ENCODE results near the gene IQCK.
"Not testable (repeated sequence)": the region's sequence is repeated elsewhere in the genome, so short reads cannot be mapped to it uniquely, and the experiment has no call there.

IQCK gene

DNA sequence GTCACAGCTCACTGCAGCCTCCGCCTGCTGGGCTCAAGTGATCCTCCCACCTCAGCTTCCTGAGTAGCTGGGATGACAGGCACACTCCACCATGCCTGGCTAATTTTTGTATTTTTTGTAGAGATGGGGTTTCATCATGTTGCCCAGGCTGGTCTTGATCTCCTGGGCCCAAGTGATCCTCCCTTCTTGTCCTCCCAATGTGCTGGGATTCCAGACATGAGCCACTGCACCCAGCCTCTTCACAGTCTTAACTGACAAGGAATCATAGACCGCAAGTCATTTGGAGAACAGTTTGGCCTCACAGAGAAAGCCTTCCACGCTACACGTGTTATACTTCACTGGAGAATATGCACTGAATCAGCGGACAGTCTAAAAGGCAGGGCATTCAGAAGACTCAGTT lies 83.3 kb downstream of the IQCK start:
- not testable (repeated sequence) for FAIRE-seq

DNA sequence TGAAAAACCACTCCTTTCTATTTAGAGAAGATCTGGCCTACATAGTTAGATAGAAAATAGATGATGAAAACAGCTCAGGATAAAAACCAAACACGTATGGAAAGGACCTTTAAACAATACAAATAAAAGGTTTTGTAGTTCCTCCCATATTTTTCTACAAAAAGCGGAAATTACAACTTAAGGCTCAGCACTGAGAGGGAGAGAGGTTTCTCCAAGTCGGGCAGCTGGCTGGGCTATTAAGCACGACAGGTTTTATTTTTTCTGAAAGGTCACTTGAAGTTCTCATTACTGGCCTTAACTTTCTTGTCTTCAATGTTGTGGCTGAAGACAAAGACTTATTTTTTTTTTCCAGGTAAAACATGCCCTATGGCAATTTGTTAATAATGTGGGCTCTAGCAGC lies 83.8 kb downstream of the IQCK start:
- DNase-seq (ENCODE audit: low spot score); FAIRE-seq: not testable (repeated sequence)

More for the DNA sequence above, 83.3 kb downstream of the IQCK start:
- not testable (repeated sequence) for DNase-seq (ENCODE audit: low spot score)

DNA sequence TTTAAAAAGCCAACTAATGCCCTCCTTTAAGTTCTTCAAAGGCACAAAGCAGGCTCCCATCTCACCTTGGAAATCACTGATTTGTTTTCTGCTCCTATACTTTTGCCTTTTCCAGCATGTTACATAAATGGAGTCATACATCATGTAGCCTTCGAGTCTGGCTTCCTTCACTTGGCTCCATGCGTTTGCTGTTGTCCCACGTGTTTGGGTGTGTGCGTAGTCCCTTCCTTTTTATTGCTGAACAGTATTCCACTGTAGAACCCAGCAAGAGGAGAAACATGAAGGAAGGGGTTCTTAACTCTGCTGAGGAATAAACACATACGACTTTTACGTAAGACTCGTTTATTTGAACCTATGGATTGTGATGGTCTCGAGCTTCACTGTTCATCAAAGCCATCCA lies 84.5 kb downstream of the IQCK start:
- FAIRE-seq: no peak

DNA sequence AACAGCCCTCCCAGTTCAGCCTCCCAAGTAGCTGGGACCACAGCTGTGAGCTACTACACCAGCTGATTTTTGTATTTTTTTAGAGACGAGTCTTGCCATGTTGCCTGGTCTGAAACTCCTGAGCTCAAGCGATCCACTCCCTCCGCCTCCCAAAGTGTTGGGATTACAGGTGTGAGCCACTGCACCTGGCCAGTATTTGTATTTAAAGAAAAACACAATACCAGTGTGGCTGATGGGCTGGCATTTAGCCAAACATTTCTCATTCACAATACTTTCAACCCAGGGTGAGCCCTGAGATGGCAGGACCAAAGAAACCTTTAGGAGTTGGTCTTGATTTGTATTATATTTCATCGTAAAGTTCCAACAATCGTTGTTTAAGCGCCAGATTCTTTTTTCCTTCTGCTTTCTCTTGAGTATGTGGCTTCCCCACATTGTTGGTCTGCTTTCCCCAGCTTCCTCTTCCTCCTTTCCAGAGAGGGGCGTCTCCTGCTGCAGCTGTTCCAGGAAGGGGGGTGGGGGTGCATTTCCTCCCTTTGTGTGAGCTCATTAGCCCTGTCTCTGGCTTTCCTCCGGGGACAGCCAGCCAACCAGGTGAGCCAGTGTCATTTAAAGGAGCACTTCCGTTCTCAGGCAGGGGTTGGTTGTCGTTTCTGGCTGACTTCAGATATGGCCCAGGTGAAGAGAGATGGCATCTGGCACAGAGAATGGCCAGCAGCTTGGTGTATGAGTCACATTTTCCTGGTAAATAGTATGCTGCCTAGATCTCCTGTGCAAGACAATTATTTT lies 86.7 kb downstream of the IQCK start:
- no peak for DNase-seq (ENCODE audit: low spot score)
- no peak for FAIRE-seq

More for the DNA sequence above, 84.5 kb downstream of the IQCK start:
- DNase-seq (ENCODE audit: low spot score): no peak

DNA sequence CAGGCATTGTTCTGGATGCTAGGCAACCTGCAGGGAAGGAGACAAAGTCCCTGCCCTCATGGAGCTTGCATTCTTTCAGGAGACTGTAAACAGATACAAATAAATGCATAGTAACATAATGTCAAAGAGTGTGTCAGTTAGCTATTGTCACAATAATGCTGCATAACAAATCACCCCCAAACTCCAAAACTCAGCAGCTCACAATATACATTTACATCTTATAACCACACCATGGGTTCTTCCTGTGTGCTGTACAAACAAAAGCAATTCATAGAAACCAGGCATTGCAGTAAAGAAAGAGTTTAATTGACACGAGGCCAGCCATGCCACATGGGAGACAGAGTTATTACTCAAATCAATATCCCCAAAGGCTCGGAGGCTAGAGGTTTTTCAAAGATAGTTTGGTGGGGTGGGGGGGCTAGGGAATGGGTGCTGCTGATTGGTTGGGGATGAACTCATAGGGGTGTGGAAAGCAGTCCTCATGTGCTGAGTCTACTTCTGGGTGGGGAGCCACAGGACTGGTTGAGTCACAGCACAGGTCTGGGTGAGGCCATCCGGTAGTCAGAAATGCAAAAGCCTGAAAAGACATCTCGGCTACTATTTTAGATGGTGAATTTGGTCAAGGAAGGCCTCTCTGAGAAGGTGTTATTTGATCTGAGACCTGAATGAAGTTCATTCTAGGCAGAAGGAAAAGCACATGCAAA lies 87.5 kb downstream of the IQCK start:
- DNase-seq (ENCODE audit: low spot score): no peak
- no peak for FAIRE-seq

DNA sequence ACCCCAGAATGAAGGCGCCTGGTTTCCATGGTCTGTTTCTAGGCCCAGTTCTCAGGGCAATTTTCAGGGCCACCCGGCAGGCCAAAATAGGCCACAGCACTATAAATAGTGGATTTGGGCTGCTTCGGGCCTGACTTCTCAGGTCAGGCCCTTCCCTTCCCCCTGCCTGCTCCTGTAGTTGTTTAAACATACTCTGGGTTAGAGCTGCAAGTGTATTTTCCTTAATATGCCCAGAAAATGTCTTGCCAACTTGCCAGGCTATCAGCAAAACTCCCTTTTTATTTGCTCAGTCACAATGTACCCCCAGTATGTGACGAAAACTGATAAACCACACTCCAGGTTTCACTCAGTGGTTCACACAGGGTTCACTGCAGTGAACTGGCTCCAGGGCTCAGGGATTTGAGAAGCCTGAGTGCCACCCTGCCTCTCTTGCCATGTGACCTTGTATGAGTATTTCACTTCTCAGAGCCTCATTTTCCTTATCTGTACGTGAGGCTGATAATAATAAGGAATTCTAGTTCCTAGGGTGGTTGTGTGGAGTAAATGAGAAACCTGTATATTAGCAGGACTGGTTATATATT lies 90.1 kb downstream of the IQCK start:
- no peak for FAIRE-seq
- DNase-seq (ENCODE audit: low spot score): no peak

DNA sequence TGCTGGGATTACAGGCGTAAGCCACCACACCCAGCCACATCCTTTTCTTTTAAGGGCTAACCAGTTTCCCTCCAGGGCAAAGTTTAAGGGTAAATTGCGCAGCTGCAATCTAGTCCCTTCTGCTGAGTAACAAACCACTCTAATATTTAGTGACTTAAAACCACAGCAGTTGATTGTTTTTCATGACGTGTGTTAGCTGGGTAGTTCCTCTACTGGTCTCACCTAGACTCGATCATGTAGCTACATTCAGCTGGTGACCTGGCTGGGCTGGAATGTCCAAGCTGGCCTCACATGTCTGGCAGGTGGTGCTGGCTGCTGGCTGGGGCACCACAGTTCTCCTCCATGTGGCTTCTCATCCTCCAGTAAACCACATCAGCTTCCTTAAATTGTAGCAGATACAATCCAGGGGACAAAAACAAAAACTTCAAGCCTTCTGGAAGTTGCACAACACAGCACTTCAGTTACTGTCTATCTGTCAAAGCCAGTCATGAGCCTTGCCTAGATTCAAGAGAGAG lies 91.1 kb downstream of the IQCK start:
- FAIRE-seq (no peak), DNase-seq (ENCODE audit: low spot score) (peak; percentile 16)

DNA sequence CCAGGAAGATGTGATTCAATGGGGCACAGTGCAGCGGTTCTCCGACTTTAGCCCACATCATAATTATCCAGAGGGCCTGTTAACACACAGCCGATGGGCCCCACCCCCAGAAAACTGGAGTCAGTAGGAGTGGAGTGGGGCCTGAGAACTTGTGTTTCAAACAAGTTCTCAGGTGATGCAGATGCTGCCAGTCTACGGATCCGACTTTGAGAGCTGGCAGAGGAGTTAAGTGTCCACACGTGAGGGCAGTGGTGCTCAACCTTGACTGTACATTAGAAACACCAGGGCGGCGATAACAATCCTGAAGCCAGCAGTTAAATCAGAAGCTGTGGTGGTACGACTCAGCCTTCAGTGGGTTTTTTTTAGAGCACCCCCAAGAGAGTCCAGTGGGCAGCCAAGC lies 91.6 kb downstream of the IQCK start:
- no peak for DNase-seq (ENCODE audit: low spot score)
- no peak for FAIRE-seq

DNA sequence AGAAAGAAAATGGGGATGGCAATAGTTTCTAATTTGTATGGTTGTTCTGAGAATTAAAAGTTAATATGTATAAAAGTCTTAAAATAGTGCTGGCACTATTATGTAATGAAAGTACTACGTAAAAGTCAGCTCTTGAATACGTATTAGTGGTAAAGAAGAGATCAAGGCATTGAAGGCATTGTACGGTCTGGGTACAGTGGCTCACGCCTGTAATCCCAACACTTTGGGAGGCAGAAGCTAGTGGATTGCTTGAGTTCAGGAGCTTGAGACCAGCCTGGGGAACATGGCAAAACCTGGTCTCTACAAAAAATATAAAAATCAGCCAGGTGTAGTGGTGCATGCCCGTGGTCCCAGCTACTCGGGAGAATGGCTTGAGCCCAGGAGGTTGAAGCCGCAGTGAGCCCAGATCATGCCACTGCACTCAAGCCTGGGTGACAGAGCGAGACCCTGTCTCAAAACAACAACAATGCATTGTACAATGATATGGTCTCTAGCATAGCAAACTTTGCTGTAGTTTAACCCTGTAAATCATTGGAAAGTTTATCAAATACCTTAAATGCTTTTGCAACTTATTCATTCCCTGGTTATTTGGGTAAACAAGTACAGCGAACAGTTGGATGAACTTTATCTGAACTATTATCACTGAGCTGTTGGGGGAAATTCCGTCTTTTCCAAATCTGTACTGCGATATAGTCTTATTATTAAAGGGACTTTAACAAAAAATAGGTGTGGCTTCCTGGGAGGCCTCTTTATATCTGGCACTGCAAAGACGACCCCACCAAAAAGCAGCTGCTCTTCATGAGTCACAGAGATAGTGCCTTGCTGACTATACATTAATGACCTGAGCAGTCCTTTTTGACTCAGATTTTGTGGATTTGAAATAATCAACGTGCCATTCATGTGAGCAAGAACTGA lies 93.0 kb downstream of the IQCK start:
- FAIRE-seq (no peak), DNase-seq (ENCODE audit: low spot score) (peak; percentile 25)

DNA sequence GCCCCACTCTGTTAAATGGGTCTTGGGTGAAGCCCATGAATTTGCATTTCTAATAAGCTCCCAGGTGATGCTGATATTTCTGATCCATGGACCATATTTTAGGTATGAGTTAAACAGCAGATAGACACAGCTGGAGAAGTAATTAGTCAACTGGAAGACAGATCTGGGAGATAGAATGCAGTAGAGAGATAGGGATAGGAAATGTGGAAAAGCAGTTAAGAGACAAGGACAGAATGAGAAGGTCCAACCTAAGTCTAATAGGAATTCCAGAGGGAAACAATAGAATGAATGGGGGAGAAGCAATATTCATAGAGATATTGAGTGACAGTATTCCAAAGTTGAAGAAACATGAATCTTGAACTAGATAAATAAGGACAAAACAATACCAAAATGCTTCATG lies 94.9 kb downstream of the IQCK start:
- FAIRE-seq (no peak), DNase-seq (ENCODE audit: low spot score) (no peak)

DNA sequence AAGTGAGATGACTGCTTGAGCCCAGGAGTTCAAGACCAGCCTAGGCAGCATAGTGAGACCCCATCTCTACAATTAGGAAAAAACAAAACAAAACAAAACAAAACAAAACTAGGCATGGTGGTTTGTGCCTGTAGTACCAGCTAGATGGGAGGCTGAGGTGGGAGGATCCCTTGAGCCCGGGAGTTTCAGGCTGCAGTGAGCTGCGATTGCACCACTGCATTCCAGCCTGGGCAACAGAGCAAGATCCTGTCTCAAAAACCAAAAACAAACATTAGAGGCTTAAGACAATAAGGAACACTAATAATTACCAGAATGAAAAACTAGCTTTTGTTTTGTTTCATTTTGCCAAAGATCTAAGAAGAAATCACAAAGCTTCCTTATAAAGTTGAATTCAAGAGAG lies 97.3 kb downstream of the IQCK start:
- DNase-seq (ENCODE audit: low spot score) (no peak), FAIRE-seq (no peak)

DNA sequence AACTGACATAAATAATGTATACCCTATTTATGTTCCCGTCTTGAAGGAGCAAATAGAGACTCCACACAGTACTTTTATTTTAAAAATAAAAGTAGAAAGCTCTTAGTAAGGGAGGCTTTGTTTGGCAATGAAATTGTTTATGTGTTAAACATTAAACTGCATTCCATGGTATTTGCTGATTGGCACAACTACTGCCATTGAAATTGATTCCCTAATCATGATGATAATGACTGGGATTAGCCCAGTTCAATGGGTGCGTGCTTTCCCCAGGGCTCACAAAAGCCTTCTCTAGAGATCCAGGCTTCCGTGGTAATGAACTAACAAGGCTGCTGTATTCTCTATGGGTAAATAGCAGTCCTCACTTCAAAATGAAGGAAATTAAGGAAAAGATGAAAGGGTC lies 99.1 kb downstream of the IQCK start:
- no peak for FAIRE-seq
- DNase-seq (ENCODE audit: low spot score): no peak

DNA sequence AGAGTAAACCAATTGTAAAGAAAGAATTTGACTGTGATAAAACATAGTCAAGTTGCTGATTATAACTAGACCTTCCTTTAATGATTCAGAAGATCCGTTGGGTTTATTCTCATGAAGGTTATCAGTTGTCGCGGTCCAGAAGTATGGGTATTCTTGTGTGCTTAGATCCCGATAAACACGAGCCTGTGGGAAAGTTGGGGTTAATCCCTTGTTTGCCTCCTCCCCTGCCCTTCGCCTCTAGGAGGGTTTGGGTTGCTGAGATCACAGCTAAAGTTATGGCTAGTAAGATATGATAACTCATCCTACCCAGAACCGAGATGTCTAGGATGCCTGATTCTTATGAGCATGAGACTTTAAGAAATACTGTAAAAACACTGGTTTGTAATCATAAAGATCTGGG lies 99.8 kb downstream of the IQCK start:
- FAIRE-seq (no peak), DNase-seq (ENCODE audit: low spot score) (no peak)

DNA sequence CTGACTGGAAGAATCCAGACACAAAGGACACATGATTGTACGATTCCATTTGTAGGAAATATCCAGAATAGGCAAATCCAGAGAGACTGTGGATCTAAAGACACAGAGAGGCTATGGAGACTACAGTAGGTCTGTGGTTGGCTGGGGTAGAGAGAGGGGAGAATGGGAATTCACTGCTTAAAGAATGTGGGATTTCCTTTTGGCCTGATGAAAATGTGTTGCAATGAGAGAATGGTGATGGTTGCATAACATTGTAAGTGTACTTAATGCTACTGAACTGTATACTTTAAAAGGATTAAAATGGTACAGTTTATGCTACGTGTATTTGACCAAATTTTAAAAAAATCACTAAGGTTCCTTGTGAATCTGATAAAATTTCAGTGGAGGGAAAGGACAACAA lies 104.5 kb downstream of the IQCK start:
- FAIRE-seq (no peak), DNase-seq (ENCODE audit: low spot score) (no peak)

DNA sequence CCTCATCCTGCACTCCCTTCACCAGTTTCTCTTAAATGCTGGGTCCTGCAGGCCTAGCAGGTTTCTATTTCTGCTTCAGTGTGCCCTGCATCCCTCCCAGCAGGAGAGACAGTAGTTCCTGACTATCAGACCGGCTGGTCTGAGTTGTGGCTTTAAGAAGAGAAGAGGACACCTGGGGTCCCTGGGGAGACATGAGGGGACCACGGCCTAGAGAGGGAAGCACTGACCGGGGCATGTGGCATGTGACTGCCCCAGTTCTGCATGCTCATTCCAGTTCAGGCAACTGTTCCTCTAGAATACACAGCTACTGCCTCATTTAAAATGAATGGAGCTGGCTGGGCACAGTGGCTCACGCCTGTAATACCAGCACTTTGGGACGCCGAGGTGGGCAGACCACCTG lies 105.3 kb downstream of the IQCK start:
- DNase-seq (ENCODE audit: low spot score): no peak
- FAIRE-seq: no peak

DNA sequence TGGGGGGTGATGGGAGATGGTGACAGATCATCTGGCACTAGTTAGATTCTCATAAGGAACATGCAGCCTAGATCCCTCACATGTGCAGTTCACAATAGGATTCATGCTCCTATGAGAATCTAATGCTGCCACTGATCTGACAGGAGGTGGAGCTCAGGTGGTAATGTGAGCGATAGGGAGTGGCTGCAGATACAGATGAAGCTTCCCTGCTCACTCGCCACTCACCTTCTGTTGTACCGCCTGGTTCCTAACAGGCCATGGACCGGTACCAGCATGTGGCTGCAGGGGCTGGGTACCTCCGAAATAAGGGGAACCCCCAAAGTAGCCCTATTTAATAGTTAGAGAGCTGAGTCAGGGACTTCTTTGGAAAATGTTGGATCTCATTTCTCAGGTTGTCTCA lies 106.1 kb downstream of the IQCK start:
- FAIRE-seq: no peak
- no peak for DNase-seq (ENCODE audit: low spot score)

DNA sequence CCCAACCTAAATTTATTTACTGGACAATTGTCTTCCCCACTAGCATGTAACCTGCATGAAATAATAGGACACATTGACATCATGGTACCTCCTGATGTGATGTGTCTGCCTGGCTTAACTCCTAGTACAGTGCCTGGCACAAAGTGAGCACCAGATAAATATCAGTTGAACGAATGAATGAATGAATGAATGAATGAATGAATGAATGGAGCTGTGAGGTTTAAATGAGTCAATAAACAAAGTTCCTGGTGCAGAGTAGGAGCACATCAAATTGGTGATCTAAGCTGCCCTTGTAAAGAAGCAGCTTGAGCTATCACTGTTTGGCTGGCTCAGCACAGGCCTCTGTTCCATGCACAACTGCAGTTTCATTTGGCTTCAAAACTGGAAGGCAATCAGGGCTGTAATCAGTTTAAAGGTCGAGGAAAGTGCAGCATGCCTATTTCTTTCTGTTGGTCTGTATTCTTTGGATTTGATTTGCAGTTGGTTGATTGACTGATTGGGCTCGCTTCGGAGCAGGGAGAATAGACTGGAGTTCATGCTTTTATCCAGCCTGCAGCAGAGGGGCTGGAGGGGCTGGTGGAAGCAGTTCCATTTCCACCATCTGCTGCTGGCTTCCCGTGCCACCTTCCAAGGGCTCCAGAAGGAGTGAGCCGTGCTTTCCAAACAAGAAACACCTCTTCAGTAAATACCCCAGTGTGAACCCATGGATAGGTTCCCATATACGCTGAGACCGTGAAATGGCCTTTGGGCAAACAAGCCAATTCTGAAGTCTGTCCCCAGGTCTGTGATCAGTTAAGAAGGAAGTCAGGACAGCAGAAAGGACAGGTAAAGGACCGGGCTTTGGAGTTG lies 112.0 kb downstream of the IQCK start:
- no peak for FAIRE-seq
- no peak for DNase-seq (ENCODE audit: low spot score)

DNA sequence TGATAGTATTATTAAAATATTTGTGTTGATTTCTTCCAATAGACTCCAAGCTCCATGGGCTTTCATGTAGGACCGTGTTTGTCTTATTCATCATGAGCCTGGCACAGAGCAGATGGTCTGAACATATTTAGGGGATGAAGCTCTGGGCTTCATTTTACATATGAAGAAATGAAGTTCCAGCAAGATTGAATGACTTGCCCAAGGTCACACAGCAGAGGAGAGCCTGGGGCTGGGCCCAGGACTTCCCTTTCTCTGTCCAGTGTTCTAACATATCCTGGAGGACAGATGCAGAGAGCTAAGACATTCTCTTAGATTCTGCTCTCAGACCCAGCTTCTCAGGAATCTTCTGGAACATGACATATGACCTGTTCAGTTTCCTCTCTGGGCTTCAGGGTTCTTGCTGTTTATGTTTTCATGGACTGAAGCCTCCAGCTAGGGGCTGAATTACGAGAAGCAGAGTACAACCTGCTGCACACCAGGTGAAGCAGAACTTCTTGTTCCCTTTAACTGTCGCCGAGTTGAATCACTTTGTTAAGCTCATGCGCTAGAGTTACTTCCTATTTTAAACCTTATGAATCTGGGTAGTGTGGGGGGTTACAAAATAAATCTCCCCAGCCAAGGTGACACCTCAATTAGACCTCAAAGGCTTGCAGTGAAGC lies 113.0 kb downstream of the IQCK start:
- FAIRE-seq: no peak
- DNase-seq (ENCODE audit: low spot score): no peak

DNA sequence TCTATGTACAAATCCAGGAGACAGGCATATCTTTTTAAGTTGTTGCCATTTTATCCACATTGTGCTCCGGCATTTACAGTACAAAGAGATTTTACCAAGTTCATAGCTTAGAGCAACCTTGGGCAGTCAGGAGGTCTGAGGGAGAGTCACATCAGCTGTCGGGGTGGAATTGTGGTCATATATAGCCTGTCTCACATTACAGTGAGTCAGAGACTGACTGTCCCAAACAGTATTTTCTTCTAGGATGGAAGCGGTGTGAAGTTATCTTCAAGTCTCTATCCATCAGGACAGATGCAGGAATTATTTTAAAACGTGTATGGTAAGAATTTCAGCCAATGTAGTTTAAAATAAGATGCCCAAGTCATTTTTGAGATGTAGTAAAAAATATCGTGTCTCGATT lies 113.6 kb downstream of the IQCK start:
- DNase-seq (ENCODE audit: low spot score) (peak; percentile 63), FAIRE-seq (no peak)

DNA sequence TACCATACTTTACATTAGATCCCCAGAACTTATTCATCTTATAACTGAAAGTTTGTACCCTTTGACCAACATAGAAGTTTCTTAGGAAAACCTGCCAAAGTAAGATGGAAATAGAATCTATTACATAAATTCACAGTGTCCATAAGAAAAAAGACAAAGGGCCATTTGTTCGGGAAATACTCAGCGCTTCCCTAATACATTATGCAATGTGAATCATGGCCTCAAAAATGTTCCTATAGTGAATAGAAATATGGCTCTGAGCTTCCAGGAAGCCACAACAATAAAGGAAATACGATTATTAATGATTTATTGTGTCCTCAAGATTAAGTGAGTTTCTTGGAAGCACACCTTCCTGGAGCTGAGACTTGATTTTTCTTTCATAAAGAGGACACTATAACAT lies 115.1 kb downstream of the IQCK start:
- no peak for FAIRE-seq
- DNase-seq (ENCODE audit: low spot score): no peak
